WTC11 (cell line): ENCODE data around the gene COL25A1. TPM values are rescaled to one million over a fixed set of nuclear protein-coding genes. Genes with fewer than 3 reads are reported as not detected.

Experiments used
- ATAC-seq: fragments of 200-7000 bp; cut with Tn5 transposase; 2 replicates; pipeline ENCODE4 v1.10.0; 2021; ENCODE audit warnings: mild to moderate bottlenecking, moderate library complexity
- CTCF ChIA-PET: fragments of 300-600 bp; sonication (Branson Sonifier 250); formaldehyde crosslinking; loops from one replicate; lab custom pipeline; 2021; ENCODE audit warnings: antibody characterized with exemption; lab: Charles Lee
- POLR2A ChIA-PET: fragments of 350-600 bp; sonication (Branson Sonifier 250); formaldehyde crosslinking; loops from one replicate; lab custom pipeline; 2021; ENCODE audit warnings: antibody characterized with exemption; lab: Charles Lee
- DNase-seq: peaks from one replicate; pipeline ENCODE4 v3.0.0; 2021; ENCODE audit warnings: low spot score
- H3K27ac Mint-ChIP-seq: 2 replicates; pipeline ENCODE4 v1.8.0; 2021; ENCODE audit warnings: mixed read lengths
- H3K27me3 Mint-ChIP-seq: 2 replicates; pipeline ENCODE4 v1.8.0; 2021; ENCODE audit warnings: low read depth, mild to moderate bottlenecking, moderate library complexity, mixed read lengths
- H3K36me3 Mint-ChIP-seq: 2 replicates; pipeline ENCODE4 v1.8.0; 2021; ENCODE audit warnings: mixed read lengths
- H3K4me1 Mint-ChIP-seq: 2 replicates; pipeline ENCODE4 v1.8.0; 2022; ENCODE audit warnings: mixed read lengths
- H3K4me3 Mint-ChIP-seq: 2 replicates; pipeline ENCODE4 v1.8.0; 2021; ENCODE audit warnings: mild to moderate bottlenecking, moderate library complexity, mixed read lengths
- H3K9me3 Mint-ChIP-seq: 2 replicates; pipeline ENCODE4 v1.8.0; 2021; ENCODE audit warnings: mixed read lengths
- ARID4B ChIP-seq: sonication (generic); formaldehyde crosslinking; IDR thresholded peaks from 2 replicates; pipeline ENCODE4 v1.8.0; 2023; ENCODE audit warnings: missing genetic modification reagents, mild to moderate bottlenecking, borderline replicate concordance
- CREB1 ChIP-seq: sonication (generic); formaldehyde crosslinking; IDR thresholded peaks from 2 replicates; pipeline ENCODE4 v1.8.0; 2023; ENCODE audit warnings: mild to moderate bottlenecking, missing genetic modification reagents
- FOXK1 ChIP-seq: sonication (generic); formaldehyde crosslinking; IDR thresholded peaks from 2 replicates; pipeline ENCODE4 v1.8.0; 2022; ENCODE audit warnings: mild to moderate bottlenecking, moderate library complexity, missing genetic modification reagents
- FOXP1 ChIP-seq: sonication (generic); formaldehyde crosslinking; IDR thresholded peaks from 2 replicates; pipeline ENCODE4 v1.8.0; 2022; ENCODE audit warnings: missing genetic modification reagents, mild to moderate bottlenecking, moderate library complexity, borderline replicate concordance
- IRF1 ChIP-seq: sonication (generic); formaldehyde crosslinking; IDR thresholded peaks from 2 replicates; pipeline ENCODE4 v1.8.0; 2023; ENCODE audit warnings: missing genetic modification reagents
- MYBL2 ChIP-seq: sonication (generic); formaldehyde crosslinking; IDR thresholded peaks from 2 replicates; pipeline ENCODE4 v1.8.1; 2023; ENCODE audit warnings: mild to moderate bottlenecking, moderate library complexity, missing genetic modification reagents
- NFATC4 ChIP-seq: fragments of 250-450 bp; sonication (Bioruptor Pico); IDR thresholded peaks from 2 replicates; pipeline ENCODE4 v1.9.0; 2021; ENCODE audit warnings: mild to moderate bottlenecking
- SMAD4 ChIP-seq: sonication (generic); formaldehyde crosslinking; IDR thresholded peaks from 2 replicates; pipeline ENCODE4 v1.8.0; 2022; ENCODE audit warnings: mild to moderate bottlenecking, missing genetic modification reagents
- SP1 ChIP-seq: sonication (generic); formaldehyde crosslinking; conservative IDR thresholded peaks from 2 replicates; pipeline ENCODE4 v1.8.1; 2022; ENCODE audit warnings: missing genetic modification reagents
- ZBTB21 ChIP-seq: sonication (generic); formaldehyde crosslinking; IDR thresholded peaks from 2 replicates; pipeline ENCODE4 v1.8.1; 2023; ENCODE audit warnings: mild to moderate bottlenecking, missing genetic modification reagents, borderline replicate concordance
- ZNF219 ChIP-seq: sonication (generic); formaldehyde crosslinking; IDR thresholded peaks from 2 replicates; pipeline ENCODE4 v1.8.0; 2023; ENCODE audit warnings: missing genetic modification reagents, mild to moderate bottlenecking, borderline replicate concordance
- ZNF232 ChIP-seq: sonication (generic); formaldehyde crosslinking; IDR thresholded peaks from 2 replicates; pipeline ENCODE4 v1.8.0; 2022; ENCODE audit warnings: mild to moderate bottlenecking, missing genetic modification reagents
- ZNF512 ChIP-seq: sonication (generic); formaldehyde crosslinking; IDR thresholded peaks from 2 replicates; pipeline ENCODE4 v1.8.1; 2022; ENCODE audit warnings: missing genetic modification reagents, borderline replicate concordance
- ZNF532 ChIP-seq: fragments of 250-450 bp; sonication (Bioruptor Pico); IDR thresholded peaks from 2 replicates; pipeline ENCODE4 v1.9.0; 2021; ENCODE audit warnings: mild to moderate bottlenecking, borderline replicate concordance
- total RNA-seq: library from RNA; stranded (reverse); gene quantifications from 3 replicates; pipeline ENCODE4 v1.2.3, GENCODE V29; 2021
- TF ChIP-seq, protein P1 (sequence below): fragments of 250-450 bp; sonication (Bioruptor Pico); IDR thresholded peaks from 2 replicates; pipeline ENCODE4 v1.8.0; 2021; ENCODE audit warnings: mild to moderate bottlenecking
- TF ChIP-seq, protein P2 (sequence below): sonication (generic); formaldehyde crosslinking; IDR thresholded peaks from 2 replicates; pipeline ENCODE4 v1.8.1; 2022; ENCODE audit warnings: low read depth, mild to moderate bottlenecking, moderate library complexity, missing genetic modification reagents, borderline replicate concordance
- TF ChIP-seq, protein P3 (sequence below): sonication (generic); formaldehyde crosslinking; IDR thresholded peaks from 2 replicates; pipeline ENCODE4 v1.8.1; 2023; ENCODE audit warnings: mild to moderate bottlenecking, missing genetic modification reagents

COL25A1 gene
- total RNA-seq, 1 experiment from 2014 or later: 6.6 TPM

DNA sequence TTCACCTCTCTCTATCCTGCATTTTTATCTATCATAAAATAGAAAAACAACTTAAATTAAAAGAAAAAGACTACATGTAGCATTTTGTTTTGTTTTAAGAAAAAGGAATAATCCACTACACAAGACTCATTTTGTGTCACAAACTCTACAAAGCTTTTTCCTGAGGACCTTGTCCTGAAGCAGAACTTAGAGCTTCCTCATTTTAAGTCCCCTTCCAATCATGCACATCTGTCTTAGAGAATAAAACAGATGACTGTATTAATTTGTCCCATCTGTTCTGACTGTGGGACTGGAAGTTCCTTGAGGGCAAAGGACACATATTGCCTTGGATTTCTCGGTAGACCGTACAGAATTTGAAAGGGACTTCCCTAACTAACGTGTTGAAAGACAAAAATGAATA lies 218.5 kb downstream of the COL25A1 start (continued):
- TF ChIP-seq ARID4B (CRISPR knock-in tag): no peak
- TF ChIP-seq, all 79 proteins: peak for 0

- H3K27me3 Mint-ChIP-seq: no peaks in the 10 kb centered on the region
- ChIA-PET CTCF (no interaction called here), POLR2A (no interaction called here)
- H3K9me3 Mint-ChIP-seq: peaks cover 15% of the 10 kb centered on the region
- H3K4me1 Mint-ChIP-seq: 0 out of 2 replicates have a peak, but pooled peaks cover 7% of the 10 kb centered on the region
- peaks cover 10% of the 10 kb centered on the region; the same call in 1 of the 2 replicates for H3K36me3 Mint-ChIP-seq
- no peak overlapping the region for H3K27ac Mint-ChIP-seq
- ATAC-seq (no peak), DNase-seq (no peak)
- H3K4me3 Mint-ChIP-seq: no peak overlapping the region
- no peak for TF ChIP-seq SMAD4 (CRISPR knock-in tag)
- no peak for TF ChIP-seq FOXK1 (CRISPR knock-in tag)
- no peak for TF ChIP-seq CREB1
- no peak for TF ChIP-seq MYBL2 (CRISPR knock-in tag)
- TF ChIP-seq FOXP1: no peak
- TF ChIP-seq, protein P1, sequence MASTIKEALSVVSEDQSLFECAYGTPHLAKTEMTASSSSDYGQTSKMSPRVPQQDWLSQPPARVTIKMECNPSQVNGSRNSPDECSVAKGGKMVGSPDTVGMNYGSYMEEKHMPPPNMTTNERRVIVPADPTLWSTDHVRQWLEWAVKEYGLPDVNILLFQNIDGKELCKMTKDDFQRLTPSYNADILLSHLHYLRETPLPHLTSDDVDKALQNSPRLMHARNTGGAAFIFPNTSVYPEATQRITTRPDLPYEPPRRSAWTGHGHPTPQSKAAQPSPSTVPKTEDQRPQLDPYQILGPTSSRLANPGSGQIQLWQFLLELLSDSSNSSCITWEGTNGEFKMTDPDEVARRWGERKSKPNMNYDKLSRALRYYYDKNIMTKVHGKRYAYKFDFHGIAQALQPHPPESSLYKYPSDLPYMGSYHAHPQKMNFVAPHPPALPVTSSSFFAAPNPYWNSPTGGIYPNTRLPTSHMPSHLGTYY: no peak
- TF ChIP-seq IRF1 (CRISPR knock-in tag): no peak
- no peak for TF ChIP-seq ZNF532 (CRISPR knock-in tag)
- TF ChIP-seq ZBTB21 (CRISPR knock-in tag): no peak
- no peak for TF ChIP-seq SP1 (CRISPR knock-in tag)
- TF ChIP-seq, protein P2, sequence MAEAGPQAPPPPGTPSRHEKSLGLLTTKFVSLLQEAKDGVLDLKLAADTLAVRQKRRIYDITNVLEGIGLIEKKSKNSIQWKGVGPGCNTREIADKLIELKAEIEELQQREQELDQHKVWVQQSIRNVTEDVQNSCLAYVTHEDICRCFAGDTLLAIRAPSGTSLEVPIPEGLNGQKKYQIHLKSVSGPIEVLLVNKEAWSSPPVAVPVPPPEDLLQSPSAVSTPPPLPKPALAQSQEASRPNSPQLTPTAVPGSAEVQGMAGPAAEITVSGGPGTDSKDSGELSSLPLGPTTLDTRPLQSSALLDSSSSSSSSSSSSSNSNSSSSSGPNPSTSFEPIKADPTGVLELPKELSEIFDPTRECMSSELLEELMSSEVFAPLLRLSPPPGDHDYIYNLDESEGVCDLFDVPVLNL: no peak
- TF ChIP-seq ZNF512 (CRISPR knock-in tag): no peak
- TF ChIP-seq, protein P3, sequence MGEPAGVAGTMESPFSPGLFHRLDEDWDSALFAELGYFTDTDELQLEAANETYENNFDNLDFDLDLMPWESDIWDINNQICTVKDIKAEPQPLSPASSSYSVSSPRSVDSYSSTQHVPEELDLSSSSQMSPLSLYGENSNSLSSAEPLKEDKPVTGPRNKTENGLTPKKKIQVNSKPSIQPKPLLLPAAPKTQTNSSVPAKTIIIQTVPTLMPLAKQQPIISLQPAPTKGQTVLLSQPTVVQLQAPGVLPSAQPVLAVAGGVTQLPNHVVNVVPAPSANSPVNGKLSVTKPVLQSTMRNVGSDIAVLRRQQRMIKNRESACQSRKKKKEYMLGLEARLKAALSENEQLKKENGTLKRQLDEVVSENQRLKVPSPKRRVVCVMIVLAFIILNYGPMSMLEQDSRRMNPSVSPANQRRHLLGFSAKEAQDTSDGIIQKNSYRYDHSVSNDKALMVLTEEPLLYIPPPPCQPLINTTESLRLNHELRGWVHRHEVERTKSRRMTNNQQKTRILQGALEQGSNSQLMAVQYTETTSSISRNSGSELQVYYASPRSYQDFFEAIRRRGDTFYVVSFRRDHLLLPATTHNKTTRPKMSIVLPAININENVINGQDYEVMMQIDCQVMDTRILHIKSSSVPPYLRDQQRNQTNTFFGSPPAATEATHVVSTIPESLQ (CRISPR knock-in tag): no peak
- no peak for TF ChIP-seq ZNF232
- no peak for TF ChIP-seq ZNF219
- no peak for TF ChIP-seq NFATC4 (CRISPR knock-in tag)
Measured at GRCh38 chr4:109079731-109080130, 222.7 kb downstream of the COL25A1 start.
